ENCODE measurements around the gene EIF5AL1. TPM values are rescaled to one million over a fixed set of nuclear protein-coding genes. Genes with fewer than 3 reads are reported as not detected.

The EIF5AL1 gene
- total and polyA plus RNA-seq, 9 of the 15 experiments (the other 6 are each of a cell fraction or from before 2014, with no cell fraction given): 0.03 to 3.4 (median 0.53) TPM; not detected in 1

DNA sequence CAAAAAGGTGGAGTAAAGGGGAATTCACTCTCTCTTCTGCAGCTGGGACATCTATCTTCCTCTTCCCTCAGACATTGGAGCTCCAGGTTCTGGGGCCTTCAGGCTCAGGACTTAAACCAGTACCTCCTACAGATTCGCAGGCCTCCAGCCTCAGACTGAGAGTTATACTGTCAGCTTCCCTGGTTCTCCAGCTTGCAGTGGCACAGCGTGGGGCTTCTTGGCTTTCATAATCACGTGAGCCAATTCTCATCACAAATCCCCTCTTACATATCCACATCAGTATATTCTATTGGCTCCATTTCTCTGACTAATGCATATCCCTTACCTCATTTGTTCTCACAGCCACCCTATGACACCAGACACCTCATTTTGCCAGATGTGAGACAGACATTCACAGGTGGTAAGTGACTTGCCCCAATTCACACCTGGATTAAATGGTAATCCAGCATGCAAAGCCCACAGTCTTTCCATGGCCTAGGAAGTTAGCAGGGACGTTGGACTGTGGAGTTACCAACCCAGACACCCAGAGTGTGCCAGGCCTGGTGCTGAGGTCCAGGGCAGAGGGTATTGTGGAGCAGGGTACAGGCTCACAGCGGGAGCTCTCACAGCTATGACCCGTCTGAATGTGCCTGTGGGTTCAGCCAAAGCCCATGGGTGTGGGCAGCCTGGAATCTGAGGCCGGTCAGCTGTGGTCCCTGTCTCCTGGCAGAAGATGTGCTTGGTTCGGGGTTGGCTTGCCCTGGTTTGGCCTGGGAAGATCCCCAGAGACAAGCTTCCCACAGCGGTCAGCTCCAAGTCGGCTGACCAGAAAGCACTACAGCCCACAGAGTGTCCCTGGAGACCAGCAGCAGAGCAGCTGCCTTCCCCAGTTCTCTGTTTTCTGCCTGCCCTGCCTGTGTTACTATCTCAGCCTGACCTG lies 48.5 kb upstream of the EIF5AL1 start (continued):
- TF ChIP-seq CHAMP1 (IDR thresholded peaks at IDR 0.05) (no peak), GATAD2B (IDR thresholded peaks at IDR 0.05; ENCODE audit: borderline replicate concordance) (no peak), RBM39 (optimal IDR thresholded peaks at IDR 0.05; ENCODE audit: low read depth, low read length) (no peak), ZNF217 (CRISPR knock-in tag; IDR thresholded peaks at IDR 0.05) (no peak)

DNA sequence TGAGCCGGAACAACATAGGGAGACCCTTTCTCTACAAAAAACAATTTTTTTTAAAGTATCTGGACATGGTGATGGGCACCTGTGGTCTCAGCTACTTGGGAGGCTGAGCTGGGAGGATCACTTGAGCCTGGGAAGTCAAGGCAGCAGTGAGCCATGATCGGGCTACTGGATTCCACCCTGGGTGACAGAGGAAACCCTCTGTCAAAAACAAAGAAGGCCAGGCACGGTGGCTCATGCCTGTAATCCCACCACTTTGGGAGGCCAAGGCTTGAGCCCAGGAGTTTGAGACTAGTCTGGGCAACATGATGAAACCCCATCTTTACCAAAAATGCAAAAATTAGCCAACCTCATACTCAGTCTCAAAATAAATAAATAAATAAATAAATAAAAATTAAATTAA lies 47.0 kb upstream of the EIF5AL1 start:
- DNase-seq (ENCODE audit: extremely low read depth in 1 of 4, low spot score in 3 of 4) (no peak), FAIRE-seq (no peak), ATAC-seq (no peak)
- intact Hi-C loops (cut with micrococcal nuclease) (no loop called here), in situ Hi-C loops (cut with MboI) (no loop called here)
- no peaks in the 10 kb centered on the region for H3K79me2 ChIP-seq (ENCODE audit: control insufficient read depth, insufficient read depth, low read length)
- H3K36me3 ChIP-seq (ENCODE audit: control insufficient read depth, insufficient read depth, low read length): no peaks in the 10 kb centered on the region
- TF ChIP-seq, protein P1, sequence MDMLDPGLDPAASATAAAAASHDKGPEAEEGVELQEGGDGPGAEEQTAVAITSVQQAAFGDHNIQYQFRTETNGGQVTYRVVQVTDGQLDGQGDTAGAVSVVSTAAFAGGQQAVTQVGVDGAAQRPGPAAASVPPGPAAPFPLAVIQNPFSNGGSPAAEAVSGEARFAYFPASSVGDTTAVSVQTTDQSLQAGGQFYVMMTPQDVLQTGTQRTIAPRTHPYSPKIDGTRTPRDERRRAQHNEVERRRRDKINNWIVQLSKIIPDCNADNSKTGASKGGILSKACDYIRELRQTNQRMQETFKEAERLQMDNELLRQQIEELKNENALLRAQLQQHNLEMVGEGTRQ (CRISPR knock-in tag; IDR thresholded peaks at IDR 0.05): no peak
- TF ChIP-seq MCM7 (IDR thresholded peaks at IDR 0.05) (no peak), FOXM1 (IDR thresholded peaks at IDR 0.05; ENCODE audit: low read depth) (no peak), FOXM1 (CRISPR knock-in tag; IDR thresholded peaks at IDR 0.05; ENCODE audit: low read depth) (no peak), NFIC (IDR thresholded peaks at IDR 0.05) (no peak)
- H3K4me1 ChIP-seq (replicated peaks in 1 of 2; ENCODE audit: control insufficient read depth in 2 of 2, insufficient read depth in 2 of 2, low read length in 2 of 2): peaks cover 6 to 19% of the 10 kb centered on the region in 2 experiments; a peak in 3 of 5 replicates
- no peak overlapping the region for H3K27ac ChIP-seq (ENCODE audit: extremely low read depth, low read depth, low read length)
- no peaks in the 10 kb centered on the region for H3K9me1 ChIP-seq (ENCODE audit: control insufficient read depth, insufficient read depth, low read length)
- H2AFZ ChIP-seq (ENCODE audit: low read depth, low read length): no peak overlapping the region
- no peak overlapping the region for H3K4me3 ChIP-seq
- no peaks in the 10 kb centered on the region for H3K9me3 ChIP-seq (replicated peaks; ENCODE audit: control insufficient read depth, insufficient read depth, low read depth, low read length)
- CTCF ChIA-PET (ENCODE audit: low intra/inter-chr PET ratio): no interaction called here
- no TSS peak for BruUV-seq (replicated peaks)
- H3K9ac ChIP-seq (ENCODE audit: insufficient read depth in 1 of 2, low read depth in 2 of 2, low read length in 2 of 2): no peak overlapping the region
- H3K27me3 ChIP-seq (ENCODE audit: control insufficient read depth in 2 of 2, insufficient read depth in 2 of 2, low read length in 2 of 2): peaks cover 2 to 19% of the 10 kb centered on the region in 2 experiments; a peak in 3 of 5 replicates
- H3K4me2 ChIP-seq (ENCODE audit: insufficient read depth, low read length): no peak overlapping the region
- POLR2A ChIA-PET: no interaction called here
- H4K20me1 ChIP-seq (replicated peaks; ENCODE audit: control insufficient read depth, insufficient read depth, low read length): no peaks in the 10 kb centered on the region
- WGBS (ENCODE audit: insufficient coverage, low coverage, missing lambda C conversion rate): 65% methylated on average over 3 of the region's 3 CpGs
